ENCODE data around the gene RNF167. TPM values are rescaled to one million over a fixed set of nuclear protein-coding genes. Genes with fewer than 3 reads are reported as not detected.
A peak's percentile ranks its signal among the peaks of the same experiment; 100 is the strongest.

RNF167 gene
- total RNA-seq, 1 donor from 2014 or later, result 98.8 TPM

GRCh38 chr17:4939546-4939795 is 597 bp upstream of the RNF167 start:
- H3K36me3 Mint-ChIP-seq, result peaks cover 7% of the 10 kb centered on the region
- DNase-seq (ENCODE audit: extremely low spot score, unreplicated experiment), result no peak
- H3K27ac Mint-ChIP-seq, result peak overlapping the region; percentile 99
- no peak for TF ChIP-seq CTCF (conservative IDR thresholded peaks at IDR 0.05)
- H3K4me3 Mint-ChIP-seq, result peak overlapping the region; percentile 98
- H3K4me1 Mint-ChIP-seq (ENCODE audit: unreplicated experiment), result peaks cover 30% of the 10 kb centered on the region
- H3K9me3 Mint-ChIP-seq, result no peaks in the 10 kb centered on the region
- H3K27me3 Mint-ChIP-seq, result no peaks in the 10 kb centered on the region

- peak overlapping the region; percentile 98 for H3K4me3 Mint-ChIP-seq
- peaks cover 37% of the 10 kb centered on the region for H3K4me1 Mint-ChIP-seq (ENCODE audit: unreplicated experiment)
- DNase-seq (ENCODE audit: extremely low spot score, unreplicated experiment), result no peak
- TF ChIP-seq CTCF (conservative IDR thresholded peaks at IDR 0.05), result no peak
- peaks cover 15% of the 10 kb centered on the region for H3K36me3 Mint-ChIP-seq
- no peaks in the 10 kb centered on the region for H3K27me3 Mint-ChIP-seq
- H3K27ac Mint-ChIP-seq, result peak overlapping the region; percentile 99
- no peaks in the 10 kb centered on the region for H3K9me3 Mint-ChIP-seq
Measured at GRCh38 chr17:4940555-4941318, 669 bp downstream of the RNF167 start.

- peaks cover 13% of the 10 kb centered on the region for H3K36me3 Mint-ChIP-seq
- H3K9me3 Mint-ChIP-seq, result no peaks in the 10 kb centered on the region
- TF ChIP-seq CTCF (conservative IDR thresholded peaks at IDR 0.05), result no peak
- H3K27me3 Mint-ChIP-seq, result no peaks in the 10 kb centered on the region
- peak overlapping the region; percentile 98 for H3K4me3 Mint-ChIP-seq
- DNase-seq (ENCODE audit: extremely low spot score, unreplicated experiment), result no peak
- peaks cover 39% of the 10 kb centered on the region for H3K4me1 Mint-ChIP-seq (ENCODE audit: unreplicated experiment)
- H3K27ac Mint-ChIP-seq, result peak overlapping the region; percentile 99
Measured at GRCh38 chr17:4941319-4941610, 1.2 kb downstream of the RNF167 start.

- no peak for DNase-seq (ENCODE audit: extremely low spot score, unreplicated experiment)
- Mint-ChIP-seq H3K4me3 (peak overlapping the region; percentile 98), H3K4me1 (ENCODE audit: unreplicated experiment) (peaks cover 47% of the 10 kb centered on the region), H3K36me3 (peaks cover 17% of the 10 kb centered on the region), H3K27ac (peak overlapping the region; percentile 67), H3K9me3 (no peaks in the 10 kb centered on the region), H3K27me3 (no peaks in the 10 kb centered on the region)
- TF ChIP-seq CTCF (conservative IDR thresholded peaks at IDR 0.05), result no peak
Measured at GRCh38 chr17:4942760-4943508, 2.9 kb downstream of the RNF167 start.

GRCh38 chr17:4944163-4944553 is 4.1 kb downstream of the RNF167 start:
- no peak for TF ChIP-seq CTCF (conservative IDR thresholded peaks at IDR 0.05)
- H3K27ac Mint-ChIP-seq, result peak overlapping the region; percentile 97
- H3K27me3 Mint-ChIP-seq, result no peaks in the 10 kb centered on the region
- peaks cover 44% of the 10 kb centered on the region for H3K4me1 Mint-ChIP-seq (ENCODE audit: unreplicated experiment)
- DNase-seq (ENCODE audit: extremely low spot score, unreplicated experiment), result no peak
- H3K36me3 Mint-ChIP-seq, result peaks cover 17% of the 10 kb centered on the region
- H3K4me3 Mint-ChIP-seq, result peak overlapping the region; percentile 71
- H3K9me3 Mint-ChIP-seq, result no peaks in the 10 kb centered on the region
